Neutrophil (primary cell): ENCODE results near the gene FATE1.

Experiments
- H3K27ac ChIP-seq: fragments of 200-600 bp; sonication (generic); 2 replicates; pipeline ENCODE4 v1.5.1; 2016; ENCODE audit warnings: mild to moderate bottlenecking, moderate library complexity
- H3K27me3 ChIP-seq: fragments of 200-600 bp; sonication (generic); 2 replicates; pipeline ENCODE4 v1.6.0; 2016; ENCODE audit warnings: mild to moderate bottlenecking
- H3K36me3 ChIP-seq: fragments of 200-600 bp; sonication (generic); 2 replicates; pipeline ENCODE4 v1.5.1; 2017
- H3K4me1 ChIP-seq, 2 experiments: fragments of 200-600 bp in 1 of 2; sonication (generic) in 1 of 2; 1 replicate in 1 of 2; 2 replicates in 1 of 2; pipeline versions ENCODE4 v1.5.1 to v1.6.1; 2013 to 2016; ENCODE audit warnings: low read depth in 1 of 2, low read length in 1 of 2, mild to moderate bottlenecking in 1 of 2, moderate library complexity in 1 of 2; ENCODE audit not compliant: control insufficient read depth in 1 of 2, insufficient read depth in 1 of 2
- H3K4me3 ChIP-seq, 2 experiments: fragments of 200-600 bp in 1 of 2; sonication (generic) in 1 of 2; 1 replicate in 1 of 2; 2 replicates in 1 of 2; pipeline ENCODE4 v1.5.1; 2013 to 2016; ENCODE audit warnings: low read depth in 1 of 2, low read length in 1 of 2, mild to moderate bottlenecking in 1 of 2, moderate library complexity in 1 of 2
- H3K9me3 ChIP-seq: fragments of 200-600 bp; sonication (generic); 2 replicates; pipeline ENCODE4 v1.5.1; 2016
- CTCF ChIP-seq: fragments of 200-600 bp; sonication (generic); IDR thresholded peaks from 2 replicates; pipeline ENCODE4 v1.5.1; 2016; ENCODE audit warnings: antibody characterized with exemption

The FATE1 gene

GRCh38 chrX:151736685-151737084 is 20.9 kb downstream of the FATE1 start:
- Histone ChIP-seq H3K4me3 (no peak overlapping the region), H3K9me3 (no peaks in the 10 kb centered on the region), H3K36me3 (no peaks in the 10 kb centered on the region), H3K27me3 (no peaks in the 10 kb centered on the region), H3K27ac (no peak overlapping the region), H3K4me1 (no peaks in the 10 kb centered on the region)
- no peak for TF ChIP-seq CTCF

GRCh38 chrX:151737494-151737893 is 21.7 kb downstream of the FATE1 start:
- Histone ChIP-seq H3K36me3 (no peaks in the 10 kb centered on the region), H3K4me1 (no peaks in the 10 kb centered on the region), H3K27me3 (no peaks in the 10 kb centered on the region), H3K4me3 (no peak overlapping the region), H3K9me3 (no peaks in the 10 kb centered on the region), H3K27ac (no peak overlapping the region)
- TF ChIP-seq CTCF: no peak

- Histone ChIP-seq H3K9me3 (no peaks in the 10 kb centered on the region), H3K27ac (no peak overlapping the region), H3K4me3 (no peak overlapping the region), H3K27me3 (no peaks in the 10 kb centered on the region), H3K4me1 (no peaks in the 10 kb centered on the region), H3K36me3 (no peaks in the 10 kb centered on the region)
- no peak for TF ChIP-seq CTCF
These were observed 22.9 kb downstream of the FATE1 start for GRCh38 chrX:151738751-151739150.

GRCh38 chrX:151741606-151742005 is 25.8 kb downstream of the FATE1 start:
- Histone ChIP-seq H3K36me3 (no peaks in the 10 kb centered on the region), H3K27ac (no peak overlapping the region), H3K4me1 (no peaks in the 10 kb centered on the region), H3K27me3 (no peaks in the 10 kb centered on the region), H3K9me3 (no peaks in the 10 kb centered on the region), H3K4me3 (no peak overlapping the region)
- no peak for TF ChIP-seq CTCF

GRCh38 chrX:151742311-151742710 is 26.5 kb downstream of the FATE1 start:
- Histone ChIP-seq H3K4me3 (no peak overlapping the region), H3K36me3 (no peaks in the 10 kb centered on the region), H3K27ac (no peak overlapping the region), H3K9me3 (no peaks in the 10 kb centered on the region), H3K27me3 (no peaks in the 10 kb centered on the region), H3K4me1 (no peaks in the 10 kb centered on the region)
- TF ChIP-seq CTCF: no peak
